ENCODE measurements around the gene ADGRV1.
"Not testable (repeated sequence)": the region's sequence is repeated elsewhere in the genome, so short reads cannot be mapped to it uniquely, and the experiment has no call there.

Gene ADGRV1

GRCh38 chr5:90549729-90550275, 8.8 kb upstream of the ADGRV1 start:
- no peak for DNase-seq (ENCODE audit: low spot score)
- no peak for FAIRE-seq

DNA sequence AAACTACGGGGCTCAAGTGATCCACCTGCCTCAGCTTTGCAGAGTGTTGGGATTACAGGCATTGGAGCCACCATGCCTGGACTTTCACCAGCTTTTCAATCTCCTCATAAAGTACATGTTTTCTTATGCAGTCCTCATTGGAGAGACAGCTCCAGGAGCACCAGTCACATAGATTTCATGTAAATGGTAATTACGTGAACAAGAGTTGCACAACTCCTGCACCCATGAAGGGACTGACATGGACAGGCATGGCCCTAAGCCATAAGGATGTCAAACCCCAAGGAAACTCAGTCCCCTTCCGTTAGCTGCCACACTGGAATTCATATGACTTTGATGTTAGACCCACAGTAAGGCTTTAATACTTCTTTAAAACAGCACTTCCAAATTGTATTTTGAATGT, 7.6 kb upstream of the ADGRV1 start:
- DNase-seq (ENCODE audit: low spot score) (no peak), FAIRE-seq (no peak)

DNA sequence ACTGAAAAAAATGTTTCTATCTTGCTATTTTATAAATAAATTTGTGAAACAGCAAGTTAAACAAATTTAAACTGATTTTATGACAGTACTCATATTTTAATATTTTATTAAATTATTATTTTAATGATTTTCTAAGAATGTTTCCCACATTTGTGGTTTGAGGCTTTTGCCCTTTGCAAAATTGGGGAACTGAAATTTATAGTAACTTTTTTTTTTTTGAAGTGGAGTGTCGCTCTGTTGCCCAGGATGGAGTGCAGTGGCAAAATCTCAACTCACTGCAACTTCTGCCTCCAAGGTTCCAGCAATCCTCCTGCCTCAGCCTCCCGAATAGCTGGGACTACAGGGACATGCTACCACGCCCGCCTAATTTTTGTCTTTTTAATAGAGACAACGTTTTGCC, 7.2 kb upstream of the ADGRV1 start:
- FAIRE-seq = no peak
- no peak for DNase-seq (ENCODE audit: low spot score)

DNA sequence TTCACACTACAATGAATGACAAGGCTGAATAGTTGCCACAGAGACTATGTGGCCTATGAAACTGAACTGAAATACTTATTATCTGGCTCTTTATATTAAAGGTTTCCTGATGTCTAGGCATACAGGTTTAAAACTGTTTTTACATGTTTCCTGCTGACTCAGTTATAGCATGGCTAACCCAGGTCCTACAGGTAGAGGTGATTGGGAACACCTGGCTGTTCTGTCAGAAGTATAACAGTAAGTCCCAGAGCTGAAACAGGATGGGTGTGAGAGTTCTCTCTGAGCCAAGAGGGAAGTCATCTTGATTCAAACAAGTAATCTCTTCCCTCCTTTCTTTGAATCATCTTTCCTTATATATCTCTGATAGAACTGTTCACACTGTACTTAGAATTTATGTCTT, 4.9 kb upstream of the ADGRV1 start:
- no peak for FAIRE-seq
- no peak for DNase-seq (ENCODE audit: low spot score)

GRCh38 chr5:90554358-90555006, 4.1 kb upstream of the ADGRV1 start:
- DNase-seq (ENCODE audit: low spot score) = no peak
- no peak for FAIRE-seq

DNA sequence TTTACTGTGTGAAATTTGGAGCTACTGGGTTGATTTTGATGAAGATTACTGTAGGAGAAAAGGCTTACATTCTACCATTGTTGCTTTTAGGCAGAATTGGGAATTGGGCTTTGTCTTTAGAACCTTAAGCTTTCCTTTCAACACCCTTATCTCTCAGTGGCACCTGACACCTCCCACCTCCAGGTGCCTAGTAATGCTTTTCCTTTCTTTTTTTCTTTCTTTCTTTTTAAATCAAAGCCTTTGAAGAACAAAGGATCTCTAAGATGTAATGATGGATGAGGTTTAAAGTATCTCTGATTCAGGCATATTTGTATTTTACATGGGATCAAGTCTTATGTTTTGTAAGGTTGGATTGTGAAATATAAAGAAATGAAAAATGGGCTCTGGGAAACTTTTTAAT, 2.9 kb upstream of the ADGRV1 start:
- DNase-seq (ENCODE audit: low spot score) (no peak), FAIRE-seq (no peak)

GRCh38 chr5:90557391-90557790, 1.2 kb upstream of the ADGRV1 start:
- FAIRE-seq = no peak
- no peak for DNase-seq (ENCODE audit: low spot score)

DNA sequence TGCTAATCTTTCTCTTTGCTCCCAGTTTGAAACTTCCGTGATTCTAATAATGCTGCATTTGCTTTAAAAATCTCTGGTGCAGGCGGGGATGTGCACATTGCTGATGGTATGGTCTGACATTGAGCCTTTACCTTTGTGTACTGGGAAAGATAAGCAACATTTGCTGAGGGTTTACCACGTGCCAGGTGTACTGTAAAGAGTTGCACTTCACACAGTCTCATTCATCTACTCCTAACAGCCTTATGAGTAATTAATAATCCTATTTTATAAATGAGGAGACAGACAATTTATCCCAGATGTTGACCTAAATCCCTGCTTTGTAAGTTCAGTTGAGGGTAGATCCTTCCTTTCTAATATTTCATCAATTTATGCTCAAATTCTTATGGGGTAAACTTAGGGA, 726 bp upstream of the ADGRV1 start:
- no peak for FAIRE-seq
- no peak for DNase-seq (ENCODE audit: low spot score)

DNA sequence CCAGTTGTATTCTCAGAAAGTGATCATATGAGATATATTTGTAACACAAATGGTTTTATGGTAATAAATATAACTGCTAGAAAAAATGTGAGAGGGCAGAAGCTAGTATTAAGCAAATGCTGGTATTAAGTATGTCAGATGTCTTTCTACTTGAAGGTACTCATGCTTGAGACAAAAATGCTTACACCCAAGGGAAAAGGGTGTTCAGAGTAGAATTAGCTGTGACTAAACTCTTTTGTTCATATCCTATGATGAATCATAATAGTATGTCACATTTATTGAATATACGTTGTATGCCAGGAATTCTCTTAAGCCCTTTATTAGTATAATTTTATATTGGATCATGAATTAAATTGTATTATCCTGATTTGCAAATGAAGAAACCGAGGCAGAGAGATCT, 2.2 kb downstream of the ADGRV1 start:
- DNase-seq (ENCODE audit: low spot score) = no peak

GRCh38 chr5:90561766-90562165, 3.2 kb downstream of the ADGRV1 start:
- FAIRE-seq (no peak), DNase-seq (ENCODE audit: low spot score) (no peak)

More for the DNA sequence above, 2.2 kb downstream of the ADGRV1 start:
- no peak for FAIRE-seq

GRCh38 chr5:90562341-90562740, 3.7 kb downstream of the ADGRV1 start:
- FAIRE-seq (no peak), DNase-seq (ENCODE audit: low spot score) (no peak)

DNA sequence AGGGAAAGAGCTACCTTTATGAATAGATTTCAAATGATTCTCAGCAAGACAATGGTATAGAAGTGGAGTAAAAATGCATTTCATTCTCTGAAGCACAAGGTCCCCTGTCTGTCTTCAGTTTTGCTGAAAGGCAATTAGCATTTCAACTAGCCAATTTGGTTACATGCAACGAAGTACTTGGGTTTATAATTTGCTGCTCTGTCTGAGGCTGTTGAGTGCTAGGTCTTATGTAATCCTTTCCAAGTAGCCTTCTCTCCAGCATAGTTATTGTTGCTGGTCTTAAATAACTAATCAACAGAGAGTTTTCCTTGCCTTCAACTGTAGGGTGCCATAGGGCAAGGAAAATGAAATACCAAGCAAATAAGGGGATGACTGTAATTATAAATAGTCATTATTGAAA, 4.5 kb downstream of the ADGRV1 start:
- DNase-seq (ENCODE audit: low spot score) = no peak
- no peak for FAIRE-seq

DNA sequence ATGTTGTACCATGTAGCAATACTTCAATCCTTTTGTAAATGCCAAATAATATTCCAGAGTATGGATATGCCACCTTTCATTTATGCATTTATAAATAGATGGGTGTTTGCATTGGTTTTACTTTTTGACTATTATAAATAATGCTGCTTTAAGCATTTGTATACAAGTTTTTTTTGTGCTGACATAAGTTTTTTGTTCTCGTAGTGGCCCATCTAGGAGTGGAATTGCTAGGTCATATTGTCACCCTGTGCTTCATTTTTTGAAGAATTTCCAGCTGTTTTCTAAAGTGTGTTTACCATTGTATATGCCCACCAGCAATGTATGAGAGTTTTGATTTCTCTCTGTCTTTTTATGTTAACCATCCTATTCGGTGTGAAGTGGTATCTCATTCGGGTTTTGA, 6.9 kb downstream of the ADGRV1 start:
- FAIRE-seq = no peak
- DNase-seq (ENCODE audit: low spot score) = no peak

DNA sequence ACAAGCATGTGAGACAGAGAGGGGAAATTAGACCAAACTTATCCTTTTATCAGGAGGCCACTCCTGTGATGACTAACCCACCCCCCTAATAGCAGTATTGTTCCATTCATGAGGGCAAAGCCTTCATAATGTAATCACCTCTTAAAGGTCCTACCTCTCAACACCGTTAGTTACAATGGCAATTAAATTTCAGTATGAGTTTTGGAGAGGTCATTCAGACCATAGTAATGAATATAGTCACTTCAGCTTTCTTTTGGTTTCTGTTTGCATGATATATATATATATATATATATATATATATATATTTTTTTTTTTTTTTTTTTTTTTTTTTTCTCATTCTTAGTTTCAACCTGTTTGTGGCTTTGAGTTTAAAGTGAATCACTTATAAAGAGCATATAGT, 10.5 kb downstream of the ADGRV1 start:
- FAIRE-seq = no peak

DNA sequence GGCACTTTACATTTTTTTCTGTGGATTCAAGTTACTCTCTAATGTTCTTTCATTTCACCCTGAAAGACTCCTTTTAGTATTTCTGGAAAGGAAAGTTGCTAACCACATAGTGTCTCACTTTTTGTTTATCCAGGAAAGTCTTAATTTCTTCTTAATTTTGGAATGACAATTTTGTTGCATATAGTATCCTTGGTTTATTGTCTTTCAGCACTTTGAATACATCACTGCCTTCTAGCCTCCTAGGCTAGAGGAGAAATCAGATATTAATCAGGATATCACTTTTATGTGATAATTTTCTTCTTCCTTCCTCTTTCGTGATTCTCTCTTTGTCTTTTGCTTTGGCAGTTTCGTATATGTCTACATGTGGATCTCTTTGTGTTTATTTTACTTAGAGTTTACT, 11.4 kb downstream of the ADGRV1 start:
- DNase-seq (ENCODE audit: low spot score) (no peak), FAIRE-seq (no peak)

More for the DNA sequence above, 10.5 kb downstream of the ADGRV1 start:
- DNase-seq (ENCODE audit: low spot score) = no peak

GRCh38 chr5:90571147-90571773, 12.7 kb downstream of the ADGRV1 start:
- DNase-seq (ENCODE audit: low spot score) (no peak), FAIRE-seq (no peak)

GRCh38 chr5:90575712-90576111, 17.1 kb downstream of the ADGRV1 start:
- FAIRE-seq (no peak), DNase-seq (ENCODE audit: low spot score) (no peak)

DNA sequence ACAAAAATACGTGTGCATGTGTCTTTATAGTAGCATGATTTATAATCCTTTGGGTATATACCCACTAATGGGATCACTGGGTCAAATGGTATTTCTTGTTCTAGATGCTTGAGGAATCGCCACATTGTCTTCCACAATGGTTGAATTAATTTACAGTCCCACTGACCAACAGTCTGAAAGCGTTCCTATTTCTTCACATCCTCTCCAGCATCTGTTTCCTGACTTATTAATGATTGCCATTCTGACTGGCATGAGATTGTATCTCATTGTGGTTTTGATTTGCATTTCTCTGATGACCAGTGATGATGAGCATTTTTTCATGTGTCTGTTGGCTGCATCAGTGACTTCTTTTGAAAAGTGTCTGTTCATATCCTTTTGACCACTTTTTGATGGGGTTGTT, 18.0 kb downstream of the ADGRV1 start:
- not testable (repeated sequence) for FAIRE-seq; DNase-seq (ENCODE audit: low spot score)

- not testable (repeated sequence) for FAIRE-seq; DNase-seq (ENCODE audit: low spot score)
Measured at GRCh38 chr5:90579905-90580304, 21.3 kb downstream of the ADGRV1 start.

- no peak for DNase-seq (ENCODE audit: low spot score)
- no peak for FAIRE-seq
Measured at GRCh38 chr5:90581956-90582355, 23.4 kb downstream of the ADGRV1 start.

GRCh38 chr5:90585337-90585986, 26.9 kb downstream of the ADGRV1 start:
- FAIRE-seq = no peak
- no peak for DNase-seq (ENCODE audit: low spot score)

DNA sequence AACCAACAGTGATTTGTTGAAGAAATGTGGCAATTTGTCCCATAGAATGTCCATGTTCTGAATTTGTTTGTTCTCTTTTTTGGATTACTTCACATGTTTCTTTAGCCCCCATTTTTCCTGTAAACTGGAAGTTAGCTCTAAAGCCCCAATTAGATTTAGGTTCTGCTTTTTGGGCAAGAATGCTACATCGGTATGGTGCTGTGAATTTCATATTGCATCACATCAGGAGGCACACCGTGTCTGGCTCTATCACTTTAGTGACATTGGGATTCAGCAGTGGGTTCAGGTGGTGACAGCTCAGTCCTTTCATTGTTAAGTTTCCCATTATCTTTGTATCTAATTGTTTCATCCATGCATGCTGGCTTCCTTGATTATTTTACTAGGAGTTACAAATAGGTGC, 27.9 kb downstream of the ADGRV1 start:
- DNase-seq (ENCODE audit: low spot score) = no peak
- no peak for FAIRE-seq

- no peak for FAIRE-seq
- DNase-seq (ENCODE audit: low spot score) = no peak
Measured at GRCh38 chr5:90590170-90590569, 31.6 kb downstream of the ADGRV1 start.

Measured in RCC 7860 (cell line).